Measurements from ENCODE around the gene ISM1.

The ISM1 gene

DNA sequence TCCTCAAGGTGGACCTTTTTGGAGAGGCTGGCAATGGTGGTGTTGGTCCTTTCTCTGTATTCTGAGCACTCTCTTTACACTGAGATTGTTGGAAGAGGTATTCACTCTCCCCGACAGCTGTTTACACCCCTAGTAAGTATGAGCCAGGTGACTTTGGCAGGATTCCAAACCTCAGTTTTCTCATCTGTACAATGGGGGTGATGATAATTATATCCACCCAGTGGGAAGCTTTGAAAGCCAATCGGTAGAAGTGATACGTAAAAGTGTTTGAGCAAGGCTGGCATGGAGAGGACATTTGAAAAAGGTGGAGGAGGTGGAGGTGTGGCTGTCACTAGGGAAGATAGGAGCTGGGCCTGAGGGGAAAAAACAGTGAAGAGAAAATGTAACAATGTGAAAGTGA lies 35.5 kb downstream of the ISM1 start:
- no peak for DNase-seq (ENCODE audit: low read depth)

GRCh38 chr20:13259921-13260320 lies 38.8 kb downstream of the ISM1 start:
- DNase-seq (ENCODE audit: low read depth) = no peak

GRCh38 chr20:13260650-13261279 lies 39.7 kb downstream of the ISM1 start:
- no peak for DNase-seq (ENCODE audit: low read depth)

- DNase-seq (ENCODE audit: low read depth) = no peak
Observed at GRCh38 chr20:13261460-13262301, 40.6 kb downstream of the ISM1 start.

DNA sequence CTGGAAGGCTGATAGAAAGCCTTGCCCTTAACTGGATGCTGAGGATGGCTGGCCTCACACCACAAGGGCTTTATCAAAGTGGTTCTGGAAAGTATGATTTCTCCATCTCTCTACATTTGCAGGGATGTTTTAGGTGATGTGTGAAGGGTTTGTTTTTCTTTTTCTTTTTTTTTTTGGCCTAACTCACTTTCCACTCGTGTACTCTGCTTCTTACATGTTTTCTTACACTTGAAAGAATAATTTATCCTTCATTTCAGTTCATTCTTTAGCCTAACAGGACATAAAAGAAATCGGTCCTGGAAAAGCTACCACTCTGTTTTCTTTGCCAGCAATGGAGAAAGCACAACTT lies 41.2 kb downstream of the ISM1 start:
- no peak for DNase-seq (ENCODE audit: low read depth)

DNA sequence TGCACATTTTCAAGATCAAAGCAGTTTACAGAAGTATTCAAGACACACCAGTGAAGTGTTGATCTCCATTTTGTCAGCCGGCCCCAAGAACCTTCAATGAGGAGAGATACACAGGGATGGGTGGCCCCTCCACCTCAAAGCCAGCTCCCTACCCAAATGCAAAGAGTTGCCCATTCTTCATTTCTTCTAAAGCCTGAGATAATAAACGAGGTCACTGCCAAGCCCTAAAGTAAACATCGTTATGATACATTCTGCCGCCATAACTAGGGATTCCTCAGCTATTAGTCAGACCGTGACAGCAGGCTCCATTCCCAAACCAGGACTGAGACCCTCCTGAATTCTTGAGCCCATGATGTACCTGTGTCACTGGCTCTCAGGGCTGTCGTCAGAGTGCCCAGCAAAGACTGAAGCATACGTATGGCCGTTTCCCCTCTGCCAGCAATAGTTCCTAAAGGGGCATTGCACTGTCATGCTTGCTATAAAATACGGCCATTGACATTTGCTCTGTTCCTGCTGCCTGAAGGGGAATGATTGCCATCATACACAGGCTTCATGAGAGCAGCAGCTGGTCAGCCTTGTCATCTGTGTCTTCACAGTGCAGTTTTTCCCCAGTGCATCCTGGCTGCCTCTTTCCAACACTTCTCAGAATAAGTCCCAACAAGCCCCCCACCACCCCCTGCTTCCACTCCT lies 41.7 kb downstream of the ISM1 start:
- no peak for DNase-seq (ENCODE audit: low read depth)

DNA sequence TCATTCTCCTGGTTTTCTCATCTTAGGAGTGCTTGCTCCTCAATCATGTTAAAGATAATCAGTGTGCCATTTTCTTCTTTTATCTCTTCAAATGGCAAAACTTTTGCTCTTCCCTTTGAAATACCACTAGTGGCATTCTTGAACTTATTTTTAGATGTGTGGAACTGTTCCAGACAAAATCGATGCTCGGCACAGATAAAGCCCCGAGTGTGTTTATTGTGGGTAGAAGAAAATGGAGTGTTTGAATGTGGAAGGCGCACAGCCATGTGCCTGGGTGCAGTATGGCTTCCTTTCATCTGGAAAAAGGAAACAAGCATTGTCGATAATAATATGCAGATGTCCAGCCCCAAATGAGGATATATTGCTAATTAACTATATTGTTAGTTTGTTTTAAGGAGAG lies 42.4 kb downstream of the ISM1 start:
- no peak for DNase-seq (ENCODE audit: low read depth)

GRCh38 chr20:13264907-13265306 lies 43.8 kb downstream of the ISM1 start:
- DNase-seq (ENCODE audit: low read depth) = no peak

DNA sequence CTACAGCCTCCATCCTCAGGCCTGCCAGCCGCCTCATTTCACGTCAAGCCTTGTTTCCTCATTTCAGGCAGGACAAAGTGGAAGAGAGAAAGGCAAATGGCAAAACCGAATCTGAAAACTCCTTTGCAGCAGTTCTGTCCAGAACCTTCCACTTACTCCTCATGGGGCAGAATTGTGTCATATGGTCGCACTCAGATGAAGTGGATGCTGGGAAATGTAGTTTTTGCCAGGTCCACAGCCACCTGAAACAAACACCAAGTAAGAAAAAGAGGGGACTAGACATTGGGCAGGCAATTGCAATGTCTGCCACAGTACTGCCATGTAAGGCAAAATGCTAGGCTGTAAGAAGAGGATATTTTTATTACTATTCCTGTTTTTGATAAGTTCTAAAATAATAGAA lies 44.9 kb downstream of the ISM1 start:
- no peak for DNase-seq (ENCODE audit: low read depth)

DNA sequence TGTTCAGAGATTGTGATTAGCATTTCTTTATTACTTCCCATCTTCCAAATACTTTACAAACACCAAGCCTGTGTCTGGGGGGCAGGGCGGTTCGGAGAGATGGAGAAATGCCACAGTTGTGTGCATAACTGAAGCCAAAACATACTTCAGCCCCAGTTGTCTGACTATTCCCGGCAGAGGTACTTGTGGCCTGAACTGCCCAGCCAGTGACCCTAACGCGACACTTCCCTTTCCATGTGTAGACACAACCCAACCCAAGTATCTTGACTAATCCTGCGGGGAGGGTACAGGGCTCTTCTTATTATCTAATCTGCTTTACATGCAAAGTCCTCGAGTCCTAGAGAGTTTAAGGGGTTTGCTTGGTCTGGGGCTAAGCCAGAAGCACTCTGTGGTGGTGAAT lies 46.2 kb downstream of the ISM1 start:
- no peak for DNase-seq (ENCODE audit: low read depth)

- DNase-seq (ENCODE audit: low read depth) = no peak
Observed at GRCh38 chr20:13268953-13269352, 47.9 kb downstream of the ISM1 start.

DNA sequence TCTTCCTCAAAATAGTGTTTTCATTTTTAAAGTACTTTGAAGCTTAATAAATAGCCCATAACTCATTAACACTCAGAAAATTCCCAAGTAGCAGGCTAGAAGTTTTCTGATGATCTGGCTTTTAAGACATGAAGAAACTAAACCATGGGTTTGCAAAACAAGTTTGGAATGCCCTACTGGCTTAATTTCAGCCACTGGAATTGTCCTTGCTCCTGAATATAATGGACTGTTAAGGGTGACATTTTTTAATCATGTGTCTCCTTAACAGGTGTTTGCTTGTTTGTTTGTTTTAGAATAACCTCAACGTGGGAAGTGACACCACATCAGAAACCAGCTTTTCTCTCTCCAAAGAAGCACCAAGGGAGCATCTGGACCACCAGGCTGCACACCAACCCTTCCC lies 49.1 kb downstream of the ISM1 start:
- no peak for DNase-seq (ENCODE audit: low read depth)

DNA sequence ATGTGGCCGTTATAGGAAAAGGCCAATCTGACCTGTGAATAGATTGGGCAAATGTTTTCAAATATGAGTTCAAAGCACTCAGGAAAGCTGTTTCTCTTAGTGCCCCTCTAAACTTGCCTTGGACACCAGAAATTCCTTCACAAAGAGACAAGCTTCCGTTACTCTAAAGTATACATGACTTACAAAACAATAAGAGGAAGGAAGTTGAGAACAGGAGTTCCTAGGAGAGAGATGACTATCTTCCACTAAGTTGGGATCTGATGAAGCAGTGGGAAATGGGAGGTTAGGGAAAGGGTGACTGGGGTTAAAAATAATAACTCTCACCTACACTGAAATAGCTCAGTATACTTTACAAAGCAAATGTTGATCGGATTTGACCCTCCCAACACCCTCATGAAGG lies 50.0 kb downstream of the ISM1 start:
- DNase-seq (ENCODE audit: low read depth) = no peak

DNA sequence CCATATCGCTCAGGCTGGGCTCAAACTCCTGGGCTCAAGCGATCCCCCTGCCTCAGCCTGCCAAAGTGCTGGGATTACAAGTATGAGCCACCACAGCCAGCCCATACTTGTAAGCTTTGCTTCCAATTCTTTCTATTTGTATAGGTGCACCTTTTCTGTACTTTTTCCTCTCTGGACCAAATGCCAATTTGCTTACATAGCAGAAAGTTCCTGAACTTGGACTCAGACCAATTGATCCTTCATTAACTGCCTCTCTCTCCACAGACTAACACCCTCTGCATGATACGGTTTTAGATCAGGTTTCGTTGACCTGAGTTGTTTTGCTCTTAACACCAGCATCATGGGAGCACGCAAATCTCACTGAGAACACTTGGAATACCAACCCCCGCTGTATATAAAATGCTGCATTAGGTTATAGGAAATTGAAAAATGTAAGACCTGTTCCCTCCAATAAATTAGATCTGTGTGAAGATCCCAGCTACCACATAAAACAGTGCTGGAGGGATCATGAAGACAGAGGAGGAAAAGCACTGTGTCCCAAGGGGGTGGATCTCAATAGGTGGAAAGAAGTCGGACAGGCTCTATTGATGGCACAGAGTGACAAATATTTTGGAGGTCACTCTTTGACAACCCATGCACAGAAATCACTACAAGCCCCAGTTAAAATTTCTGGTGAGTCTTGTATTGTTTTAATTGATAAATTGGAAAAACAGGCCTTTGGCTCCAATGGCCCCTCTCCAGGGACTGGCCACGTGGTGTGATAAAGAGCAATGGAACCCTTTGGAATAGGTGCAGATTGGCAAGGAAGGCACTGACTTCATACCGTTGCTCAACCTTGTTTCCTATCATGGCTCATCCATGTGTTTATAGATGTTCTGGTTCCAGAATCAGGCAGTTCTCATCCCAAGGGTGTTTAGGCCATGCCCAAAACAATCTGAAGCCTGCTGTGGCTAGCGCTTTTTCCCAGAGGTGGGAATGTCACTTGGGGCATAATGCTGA lies 51.2 kb downstream of the ISM1 start:
- DNase-seq (ENCODE audit: low read depth) = no peak

- no peak for DNase-seq (ENCODE audit: low read depth)
Observed at GRCh38 chr20:13274275-13274861, 53.3 kb downstream of the ISM1 start.

- DNase-seq (ENCODE audit: low read depth) = no peak
Observed at GRCh38 chr20:13276945-13277541, 56.0 kb downstream of the ISM1 start.

DNA sequence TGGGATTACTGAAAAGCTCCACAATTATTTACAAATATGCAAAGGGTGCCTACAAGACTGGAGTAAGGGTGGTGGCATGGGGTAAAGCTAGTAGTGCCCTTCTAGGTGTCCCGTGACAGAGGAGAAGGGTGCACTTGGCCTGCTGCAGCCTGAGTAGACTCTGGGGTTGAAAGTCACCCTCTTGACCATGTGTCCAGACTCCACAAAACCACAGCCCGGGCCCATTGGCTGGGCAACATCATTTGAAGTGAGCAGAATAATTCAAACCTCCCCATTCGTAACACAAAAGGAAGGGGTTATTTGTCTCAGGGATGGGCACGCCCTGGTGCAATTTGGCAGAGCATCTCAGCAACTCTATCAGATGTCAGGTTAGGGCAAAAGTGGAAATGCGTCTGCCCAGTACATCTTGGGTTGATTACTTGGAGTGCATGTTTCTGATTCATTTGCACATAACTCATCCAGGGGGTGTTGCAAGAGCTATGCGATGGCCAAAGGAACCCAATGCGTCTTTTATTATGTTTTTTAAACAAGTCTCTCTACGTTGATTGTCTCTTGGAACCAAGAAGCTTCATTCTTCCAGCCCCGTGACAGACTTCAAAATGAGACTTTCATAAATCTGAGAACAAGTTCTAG lies 56.7 kb downstream of the ISM1 start:
- DNase-seq (ENCODE audit: low read depth) = no peak

DNA sequence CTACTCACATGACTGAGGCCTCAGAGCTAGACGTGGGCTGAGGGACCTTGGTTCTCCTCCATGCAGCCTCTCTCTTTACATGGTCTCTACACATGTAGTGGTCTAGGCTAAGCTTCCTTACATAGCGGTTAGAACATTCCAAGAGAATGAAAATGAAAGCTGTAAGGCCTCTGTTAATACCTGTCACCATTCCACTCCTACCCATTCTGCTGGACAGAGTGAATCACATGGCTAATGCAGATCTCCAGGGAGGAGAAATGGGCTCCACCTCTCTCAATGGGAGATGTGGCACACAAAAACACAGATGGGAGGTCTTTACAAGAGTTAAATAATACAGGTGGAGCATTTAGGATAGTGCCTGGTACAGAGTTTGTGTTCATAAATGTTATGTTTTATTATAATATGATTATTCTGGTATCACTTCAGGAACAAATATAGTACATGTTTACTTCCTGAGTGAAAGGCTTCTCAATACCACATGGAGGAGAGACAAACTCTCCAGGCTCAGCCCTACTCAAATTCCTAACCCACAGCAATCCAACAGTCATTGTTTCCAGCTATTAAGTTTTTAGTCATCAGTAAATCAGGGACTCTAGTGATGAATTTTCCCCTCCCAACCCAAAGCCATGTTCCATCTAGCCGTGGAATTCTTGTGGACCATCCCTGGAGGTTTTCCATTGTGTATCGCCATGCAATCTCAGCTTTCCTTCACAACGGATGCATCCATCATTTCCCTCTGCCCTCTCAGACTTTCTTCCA lies 57.9 kb downstream of the ISM1 start:
- DNase-seq (ENCODE audit: low read depth) = no peak

DNA sequence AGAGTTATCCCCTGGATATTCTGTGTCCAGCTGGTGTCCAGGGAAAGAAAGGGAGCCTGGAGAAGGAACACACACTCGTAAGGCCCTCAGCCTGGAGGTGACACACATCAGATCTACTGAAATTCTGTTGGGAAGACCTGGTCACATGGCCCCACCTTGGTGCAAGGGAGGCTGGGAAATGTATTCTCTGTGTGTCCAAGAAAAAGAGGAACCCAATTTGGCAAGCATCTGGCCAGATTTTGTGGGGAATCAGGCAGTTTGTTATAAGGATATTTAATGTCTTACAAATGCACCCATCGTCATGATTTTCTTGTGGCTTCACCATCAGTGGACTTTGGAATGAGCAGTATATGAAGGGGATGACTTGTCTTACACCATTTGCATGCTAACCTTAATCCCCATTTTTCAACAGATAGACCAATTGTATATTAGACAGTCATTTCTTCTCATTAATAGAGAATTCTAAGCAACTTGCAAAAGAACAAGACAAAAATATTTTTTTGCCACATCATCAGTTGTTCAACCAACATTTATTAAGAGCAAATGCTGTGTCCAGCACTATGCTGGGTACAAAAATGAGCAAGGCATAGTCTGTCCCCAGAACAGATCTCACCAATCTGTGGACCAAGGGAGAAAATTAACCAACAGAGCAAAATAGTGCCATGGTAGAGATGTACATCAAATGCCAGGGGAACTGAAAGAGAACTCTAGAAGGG lies 59.7 kb downstream of the ISM1 start:
- DNase-seq (ENCODE audit: low read depth) = no peak

All from T-helper 22 cell (primary cell).